HepG2 (cell line): ENCODE results near the gene CCDC57.

Source experiments
- EP300 ChIP-seq, 3 experiments: sonication (generic) in 1 of 3; formaldehyde crosslinking in 1 of 3; IDR thresholded peaks; 2 replicates each; pipeline versions ENCODE4 v1.5.1 to v1.6.1; 2011 to 2020; ENCODE audit warnings: low read depth in 2 of 3, low read length in 2 of 3, borderline replicate concordance in 1 of 3, improper control_type of control experiment in 1 of 3, mild to moderate bottlenecking in 1 of 3, missing genetic modification reagents in 1 of 3, moderate library complexity in 1 of 3
- GTF2F1 ChIP-seq: fragments of 150-350 bp; IDR thresholded peaks from 2 replicates; pipeline ENCODE4 v1.6.1; 2014; ENCODE audit warnings: low read length
- MEIS1 ChIP-seq: sonication (generic); formaldehyde crosslinking; IDR thresholded peaks from 2 replicates; pipeline ENCODE4 v1.9.0; 2021; ENCODE audit warnings: mild to moderate bottlenecking, missing genetic modification reagents, moderate library complexity, borderline replicate concordance
- PAF1 ChIP-seq: IDR thresholded peaks from 2 replicates; pipeline ENCODE4 v1.6.1; 2016; ENCODE audit warnings: missing genetic modification reagents, missing compliant biosample characterization
- ZBTB21 ChIP-seq: sonication (generic); formaldehyde crosslinking; IDR thresholded peaks from 2 replicates; pipeline ENCODE4 v1.4.0; 2020; ENCODE audit warnings: missing genetic modification reagents
- ZNF138 ChIP-seq: sonication (generic); formaldehyde crosslinking; IDR thresholded peaks from 2 replicates; pipeline ENCODE4 v1.5.0; 2020; ENCODE audit warnings: mild to moderate bottlenecking, low read depth, missing genetic modification reagents
- ZNF713 ChIP-seq: sonication (generic); formaldehyde crosslinking; IDR thresholded peaks from 2 replicates; pipeline ENCODE4 v1.4.0; 2020; ENCODE audit warnings: mild to moderate bottlenecking, missing genetic modification reagents
- ZNF768 ChIP-seq: sonication (generic); formaldehyde crosslinking; IDR thresholded peaks from 2 replicates; pipeline ENCODE4 v1.4.0; 2020; ENCODE audit warnings: missing genetic modification reagents
- TF ChIP-seq, protein P1 (sequence below): fragments of 450-650 bp; IDR thresholded peaks from 2 replicates; pipeline ENCODE4 v1.6.1; 2016
- TF ChIP-seq, protein P2 (sequence below): sonication (generic); formaldehyde crosslinking; IDR thresholded peaks from 2 replicates; pipeline ENCODE4 v1.5.0; 2020; ENCODE audit warnings: mild to moderate bottlenecking, missing genetic modification reagents, moderate library complexity
- TF ChIP-seq, protein P3 (sequence below): sonication (generic); formaldehyde crosslinking; IDR thresholded peaks from 2 replicates; pipeline ENCODE4 v1.4.0; 2020; ENCODE audit warnings: missing genetic modification reagents
- TF ChIP-seq, protein P4 (sequence below), 2 experiments: sonication (generic) in 1 of 2; formaldehyde crosslinking in 1 of 2; IDR thresholded peaks; 2 replicates each; pipeline versions ENCODE4 v1.5.1 to v1.6.1; 2011 to 2020; ENCODE audit warnings: borderline replicate concordance in 1 of 2, low read depth in 1 of 2, low read length in 1 of 2, mild to moderate bottlenecking in 1 of 2, missing genetic modification reagents in 1 of 2, moderate library complexity in 1 of 2

DNA sequence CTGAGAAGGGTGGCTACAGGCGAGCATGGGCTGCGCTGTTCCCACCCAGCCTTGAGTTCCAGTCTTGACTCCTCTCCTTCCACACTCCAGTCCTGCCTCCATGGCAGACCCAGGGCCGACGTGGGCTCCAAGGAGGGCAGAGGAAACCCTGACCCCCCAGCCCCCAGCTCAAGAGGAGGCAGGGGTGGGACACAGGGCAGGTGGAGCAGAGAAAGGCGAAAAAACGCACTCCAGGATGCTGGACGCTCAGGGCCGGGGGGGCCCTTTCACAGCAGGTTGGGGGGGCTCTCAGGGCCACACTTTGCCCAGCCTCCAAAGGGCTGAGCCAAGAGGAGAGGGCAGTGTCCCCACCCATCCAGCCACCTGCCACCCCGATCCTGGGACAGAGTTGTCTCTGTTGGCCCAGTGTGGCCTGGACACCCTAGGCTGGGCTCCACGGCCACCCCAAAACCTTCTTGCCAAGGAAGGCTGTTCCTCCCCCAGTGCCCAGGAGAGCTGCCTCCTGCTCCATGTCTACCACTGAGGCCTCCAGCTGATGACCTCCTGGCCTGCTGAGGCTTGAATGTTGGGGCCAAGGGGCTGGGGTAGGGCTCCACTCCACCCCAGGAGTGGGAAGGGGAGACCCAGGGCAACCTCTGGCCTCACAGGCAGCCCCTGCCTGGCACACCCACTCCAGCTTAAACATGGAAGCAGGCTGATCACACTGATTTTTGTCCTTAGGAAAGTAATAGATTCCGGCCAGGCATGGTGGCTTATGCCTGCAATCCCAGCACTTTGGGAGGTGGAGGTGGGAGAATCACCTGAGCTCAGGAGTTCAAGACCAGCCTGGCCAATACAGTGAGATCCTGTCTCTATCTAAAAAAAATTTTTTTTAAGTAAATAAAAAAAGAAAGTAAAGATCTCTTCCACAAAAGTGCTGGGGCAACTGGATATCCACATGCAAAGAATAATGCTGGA lies 7.4 kb upstream of the CCDC57 start:
- TF ChIP-seq MEIS1 (CRISPR knock-in tag) (no peak), PAF1 (no peak), ZNF768 (CRISPR knock-in tag) (no peak), GTF2F1 (no peak), EP300 (IDR thresholded peaks at IDR 0.05; ENCODE audit: low read depth in 2 of 2, low read length in 2 of 2) (no peak), EP300 (CRISPR knock-in tag; IDR thresholded peaks at IDR 0.05; ENCODE audit: borderline replicate concordance) (no peak), ZNF713 (CRISPR knock-in tag) (no peak), ZNF138 (CRISPR knock-in tag) (no peak), ZBTB21 (CRISPR knock-in tag) (no peak)
- TF ChIP-seq, protein P1, sequence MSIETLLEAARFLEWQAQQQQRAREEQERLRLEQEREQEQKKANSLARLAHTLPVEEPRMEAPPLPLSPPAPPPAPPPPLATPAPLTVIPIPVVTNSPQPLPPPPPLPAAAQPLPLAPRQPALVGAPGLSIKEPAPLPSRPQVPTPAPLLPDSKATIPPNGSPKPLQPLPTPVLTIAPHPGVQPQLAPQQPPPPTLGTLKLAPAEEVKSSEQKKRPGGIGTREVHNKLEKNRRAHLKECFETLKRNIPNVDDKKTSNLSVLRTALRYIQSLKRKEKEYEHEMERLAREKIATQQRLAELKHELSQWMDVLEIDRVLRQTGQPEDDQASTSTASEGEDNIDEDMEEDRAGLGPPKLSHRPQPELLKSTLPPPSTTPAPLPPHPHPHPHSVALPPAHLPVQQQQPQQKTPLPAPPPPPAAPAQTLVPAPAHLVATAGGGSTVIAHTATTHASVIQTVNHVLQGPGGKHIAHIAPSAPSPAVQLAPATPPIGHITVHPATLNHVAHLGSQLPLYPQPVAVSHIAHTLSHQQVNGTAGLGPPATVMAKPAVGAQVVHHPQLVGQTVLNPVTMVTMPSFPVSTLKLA: no peak
- TF ChIP-seq, protein P2, sequence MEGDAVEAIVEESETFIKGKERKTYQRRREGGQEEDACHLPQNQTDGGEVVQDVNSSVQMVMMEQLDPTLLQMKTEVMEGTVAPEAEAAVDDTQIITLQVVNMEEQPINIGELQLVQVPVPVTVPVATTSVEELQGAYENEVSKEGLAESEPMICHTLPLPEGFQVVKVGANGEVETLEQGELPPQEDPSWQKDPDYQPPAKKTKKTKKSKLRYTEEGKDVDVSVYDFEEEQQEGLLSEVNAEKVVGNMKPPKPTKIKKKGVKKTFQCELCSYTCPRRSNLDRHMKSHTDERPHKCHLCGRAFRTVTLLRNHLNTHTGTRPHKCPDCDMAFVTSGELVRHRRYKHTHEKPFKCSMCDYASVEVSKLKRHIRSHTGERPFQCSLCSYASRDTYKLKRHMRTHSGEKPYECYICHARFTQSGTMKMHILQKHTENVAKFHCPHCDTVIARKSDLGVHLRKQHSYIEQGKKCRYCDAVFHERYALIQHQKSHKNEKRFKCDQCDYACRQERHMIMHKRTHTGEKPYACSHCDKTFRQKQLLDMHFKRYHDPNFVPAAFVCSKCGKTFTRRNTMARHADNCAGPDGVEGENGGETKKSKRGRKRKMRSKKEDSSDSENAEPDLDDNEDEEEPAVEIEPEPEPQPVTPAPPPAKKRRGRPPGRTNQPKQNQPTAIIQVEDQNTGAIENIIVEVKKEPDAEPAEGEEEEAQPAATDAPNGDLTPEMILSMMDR (CRISPR knock-in tag): no peak
- TF ChIP-seq, protein P3, sequence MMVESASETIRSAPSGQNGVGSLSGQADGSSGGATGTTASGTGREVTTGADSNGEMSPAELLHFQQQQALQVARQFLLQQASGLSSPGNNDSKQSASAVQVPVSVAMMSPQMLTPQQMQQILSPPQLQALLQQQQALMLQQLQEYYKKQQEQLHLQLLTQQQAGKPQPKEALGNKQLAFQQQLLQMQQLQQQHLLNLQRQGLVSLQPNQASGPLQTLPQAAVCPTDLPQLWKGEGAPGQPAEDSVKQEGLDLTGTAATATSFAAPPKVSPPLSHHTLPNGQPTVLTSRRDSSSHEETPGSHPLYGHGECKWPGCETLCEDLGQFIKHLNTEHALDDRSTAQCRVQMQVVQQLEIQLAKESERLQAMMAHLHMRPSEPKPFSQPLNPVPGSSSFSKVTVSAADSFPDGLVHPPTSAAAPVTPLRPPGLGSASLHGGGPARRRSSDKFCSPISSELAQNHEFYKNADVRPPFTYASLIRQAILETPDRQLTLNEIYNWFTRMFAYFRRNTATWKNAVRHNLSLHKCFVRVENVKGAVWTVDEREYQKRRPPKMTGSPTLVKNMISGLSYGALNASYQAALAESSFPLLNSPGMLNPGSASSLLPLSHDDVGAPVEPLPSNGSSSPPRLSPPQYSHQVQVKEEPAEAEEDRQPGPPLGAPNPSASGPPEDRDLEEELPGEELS: no peak
- TF ChIP-seq, protein P4, sequence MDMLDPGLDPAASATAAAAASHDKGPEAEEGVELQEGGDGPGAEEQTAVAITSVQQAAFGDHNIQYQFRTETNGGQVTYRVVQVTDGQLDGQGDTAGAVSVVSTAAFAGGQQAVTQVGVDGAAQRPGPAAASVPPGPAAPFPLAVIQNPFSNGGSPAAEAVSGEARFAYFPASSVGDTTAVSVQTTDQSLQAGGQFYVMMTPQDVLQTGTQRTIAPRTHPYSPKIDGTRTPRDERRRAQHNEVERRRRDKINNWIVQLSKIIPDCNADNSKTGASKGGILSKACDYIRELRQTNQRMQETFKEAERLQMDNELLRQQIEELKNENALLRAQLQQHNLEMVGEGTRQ (IDR thresholded peaks at IDR 0.05; ENCODE audit: low read depth, low read length): no peak
- TF ChIP-seq, protein P4 (CRISPR knock-in tag; IDR thresholded peaks at IDR 0.05; ENCODE audit: borderline replicate concordance): no peak
